Measurements from ENCODE around the gene AQP7.
A peak's percentile ranks its signal among the peaks of the same experiment; 100 is the strongest.

AQP7 gene

DNA sequence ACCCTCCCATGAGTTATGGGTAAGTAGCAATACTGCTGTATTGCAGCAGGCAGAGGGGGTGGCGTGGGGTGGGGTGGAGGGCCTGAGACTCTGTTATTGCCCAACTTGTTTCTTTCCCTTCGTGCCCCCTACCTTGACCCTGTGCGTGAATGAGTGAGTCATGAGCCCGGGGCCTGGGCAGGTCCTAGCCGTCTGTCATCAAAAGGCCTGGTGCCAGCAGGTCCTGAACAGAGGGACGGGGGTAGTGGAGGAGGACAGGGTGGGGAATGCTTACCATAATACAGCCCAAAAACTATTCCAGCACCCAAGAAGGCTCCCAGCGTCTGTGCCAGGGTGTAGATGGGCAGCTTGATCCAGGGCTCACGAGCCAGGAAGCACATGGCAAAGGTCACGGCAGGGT lies 40.7 kb upstream of the AQP7 start:
- peaks cover 31% of the 10 kb centered on the region for H3K4me1 ChIP-seq
- no peak for TF ChIP-seq Cebpa-rat (IDR thresholded peaks at IDR 0.05)
- H3K27ac ChIP-seq, result no peak overlapping the region
- no peaks in the 10 kb centered on the region for H3K9me3 ChIP-seq
- H3K27me3 ChIP-seq, result no peaks in the 10 kb centered on the region
- no peaks in the 10 kb centered on the region for H4K20me1 ChIP-seq
- no peaks in the 10 kb centered on the region for H3K36me3 ChIP-seq
- no peak overlapping the region for H3K9ac ChIP-seq
- H3K4me3 ChIP-seq, result no peak overlapping the region
- no peak overlapping the region for H3K4me2 ChIP-seq

DNA sequence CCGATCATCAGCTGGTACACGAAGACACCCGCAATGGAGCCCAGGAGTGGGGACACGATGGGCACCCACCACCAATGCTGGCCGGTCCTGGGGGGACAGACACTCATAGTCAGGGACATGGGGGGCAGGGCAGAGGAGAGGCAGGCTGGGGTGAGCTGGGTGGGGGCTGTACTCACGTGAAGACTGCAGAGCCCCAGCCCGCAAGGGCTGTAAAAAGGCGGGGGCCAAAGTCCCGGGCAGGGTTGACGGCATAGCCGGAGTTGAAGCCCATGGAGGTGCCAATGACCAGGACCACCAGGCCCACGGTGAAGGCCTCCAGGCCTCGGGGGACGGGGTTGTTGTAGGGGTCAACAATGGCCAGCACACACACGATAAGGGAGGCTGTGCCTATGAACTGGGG lies 39.8 kb upstream of the AQP7 start:
- no peak for TF ChIP-seq Cebpa-rat (IDR thresholded peaks at IDR 0.05)
- no peak overlapping the region for H3K4me2 ChIP-seq

DNA sequence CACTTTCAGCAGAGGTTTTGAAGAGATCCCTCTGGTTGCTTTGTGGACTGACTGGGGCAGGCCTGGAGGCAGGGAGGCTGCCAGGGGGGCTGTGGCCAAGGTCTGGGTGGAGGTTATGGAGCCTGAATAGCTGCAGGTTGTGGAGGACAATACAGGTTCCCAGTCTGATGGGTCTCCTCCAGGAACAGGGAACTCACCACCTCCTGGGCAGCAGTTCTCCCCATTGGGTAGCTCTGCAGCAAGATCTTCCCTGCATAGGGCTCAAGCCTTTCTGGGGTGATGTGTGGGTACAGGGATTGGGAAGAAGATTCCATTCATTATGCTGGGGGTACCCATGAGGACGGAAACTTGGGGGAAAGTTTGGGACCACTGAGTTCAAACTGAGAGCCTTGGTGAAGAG lies 38.2 kb upstream of the AQP7 start:
- Histone ChIP-seq H3K36me3 (no peaks in the 10 kb centered on the region), H3K4me2 (no peak overlapping the region), H3K9me3 (no peaks in the 10 kb centered on the region), H3K27ac (no peak overlapping the region), H3K27me3 (no peaks in the 10 kb centered on the region), H3K4me3 (no peak overlapping the region), H4K20me1 (no peaks in the 10 kb centered on the region), H3K4me1 (peaks cover 8% of the 10 kb centered on the region), H3K9ac (no peak overlapping the region)
- no peak for TF ChIP-seq Cebpa-rat (IDR thresholded peaks at IDR 0.05)

More for the DNA sequence above, 39.8 kb upstream of the AQP7 start:
- H3K4me1 ChIP-seq, result peaks cover 23% of the 10 kb centered on the region
- no peaks in the 10 kb centered on the region for H3K9me3 ChIP-seq
- no peaks in the 10 kb centered on the region for H4K20me1 ChIP-seq
- no peak overlapping the region for H3K27ac ChIP-seq
- no peaks in the 10 kb centered on the region for H3K36me3 ChIP-seq
- no peak overlapping the region for H3K4me3 ChIP-seq
- no peak overlapping the region for H3K9ac ChIP-seq
- H3K27me3 ChIP-seq, result no peaks in the 10 kb centered on the region

DNA sequence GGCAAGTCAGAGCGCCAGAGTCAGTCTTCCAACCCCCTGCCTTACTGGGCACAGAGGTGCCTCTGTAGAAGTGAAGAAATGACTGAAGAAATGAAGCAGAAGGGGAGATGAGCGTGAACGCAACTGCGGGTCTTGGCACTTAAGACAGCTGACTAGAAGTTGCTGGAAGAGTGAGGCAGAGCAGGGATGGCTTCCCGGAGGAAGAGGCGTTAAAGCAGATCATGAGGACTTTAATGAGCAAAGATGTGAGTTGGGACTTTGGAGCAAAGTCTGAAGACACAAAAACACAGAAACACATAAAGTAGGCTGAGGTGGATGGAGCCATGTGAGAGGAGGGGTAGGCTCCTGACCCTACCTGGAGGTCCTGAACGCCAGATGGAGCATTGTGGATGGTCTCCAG lies 37.8 kb upstream of the AQP7 start:
- Histone ChIP-seq H3K27ac (no peak overlapping the region), H3K36me3 (no peaks in the 10 kb centered on the region), H3K4me1 (peaks cover 5% of the 10 kb centered on the region; the same call in 1 of the 2 replicates), H3K4me2 (no peak overlapping the region), H3K4me3 (no peak overlapping the region), H3K9me3 (no peaks in the 10 kb centered on the region), H3K9ac (no peak overlapping the region), H4K20me1 (no peaks in the 10 kb centered on the region), H3K27me3 (no peaks in the 10 kb centered on the region)
- no peak for TF ChIP-seq Cebpa-rat (IDR thresholded peaks at IDR 0.05)

DNA sequence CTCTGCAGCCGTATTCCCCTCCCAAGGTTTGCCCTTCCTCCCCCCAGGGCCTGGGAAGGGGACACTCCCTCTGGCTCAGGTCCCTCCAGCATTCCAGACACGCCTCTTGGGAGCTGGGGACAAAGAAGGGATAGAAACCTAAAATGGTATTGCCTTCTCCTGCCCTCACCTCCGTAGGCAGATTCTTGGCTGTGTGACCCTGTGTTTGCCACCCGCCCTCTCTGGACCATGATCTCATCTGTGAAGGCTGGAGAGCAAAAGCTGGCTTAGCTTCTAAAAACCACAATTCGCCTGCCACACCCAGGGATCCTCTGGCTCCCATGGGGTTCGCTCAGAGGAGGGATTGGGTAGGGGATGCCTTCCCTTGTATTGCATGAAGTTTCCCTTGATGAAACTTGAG lies 37.4 kb upstream of the AQP7 start:
- Histone ChIP-seq H4K20me1 (no peaks in the 10 kb centered on the region), H3K9me3 (no peaks in the 10 kb centered on the region), H3K27me3 (no peaks in the 10 kb centered on the region), H3K9ac (no peak overlapping the region), H3K4me3 (no peak overlapping the region), H3K4me1 (peaks cover 5% of the 10 kb centered on the region; the same call in 1 of the 2 replicates), H3K4me2 (no peak overlapping the region), H3K36me3 (no peaks in the 10 kb centered on the region), H3K27ac (no peak overlapping the region)
- no peak for TF ChIP-seq Cebpa-rat (IDR thresholded peaks at IDR 0.05)

DNA sequence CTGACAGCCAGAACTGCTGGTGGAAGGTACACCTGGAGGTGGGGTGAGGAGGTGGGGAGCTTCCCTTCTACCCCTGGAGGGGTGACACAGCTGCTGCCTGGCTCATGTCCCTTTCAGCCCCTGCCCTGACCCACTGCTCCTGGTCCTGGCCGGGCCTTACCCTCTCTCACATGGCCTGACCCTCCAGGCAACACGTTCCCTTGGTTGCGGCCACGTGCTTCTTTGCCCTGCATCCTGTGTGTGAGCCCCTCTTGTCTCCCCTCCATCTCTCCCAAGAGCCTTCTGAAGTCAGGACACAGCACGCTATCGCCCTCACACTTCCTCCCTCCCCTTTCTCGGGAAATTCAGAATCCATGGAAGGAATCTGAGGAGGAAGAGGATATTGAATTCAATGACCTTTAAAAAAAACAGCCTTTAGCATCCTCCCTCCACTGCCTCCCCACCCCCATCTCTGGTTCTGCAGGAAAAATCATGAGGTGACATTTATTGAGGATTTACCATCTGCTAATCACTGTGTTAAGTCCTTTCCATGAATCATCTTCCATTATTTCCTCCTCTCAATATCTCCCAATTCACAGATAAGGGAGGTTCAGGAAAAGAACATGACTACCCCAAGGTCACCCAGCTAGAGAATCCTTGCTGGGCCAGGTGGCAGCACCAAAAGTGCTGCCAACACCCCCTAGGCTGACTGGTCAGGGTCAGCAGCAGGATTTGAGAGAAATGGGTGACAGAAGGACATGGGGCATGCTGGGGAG lies 36.7 kb upstream of the AQP7 start:
- Histone ChIP-seq H3K4me1 (peaks cover 5% of the 10 kb centered on the region; the same call in 1 of the 2 replicates), H3K27ac (no peak overlapping the region), H3K27me3 (no peaks in the 10 kb centered on the region), H3K4me2 (no peak overlapping the region), H3K9ac (no peak overlapping the region), H4K20me1 (no peaks in the 10 kb centered on the region), H3K9me3 (no peaks in the 10 kb centered on the region), H3K36me3 (no peaks in the 10 kb centered on the region), H3K4me3 (no peak overlapping the region)
- TF ChIP-seq Cebpa-rat (IDR thresholded peaks at IDR 0.05), result no peak

DNA sequence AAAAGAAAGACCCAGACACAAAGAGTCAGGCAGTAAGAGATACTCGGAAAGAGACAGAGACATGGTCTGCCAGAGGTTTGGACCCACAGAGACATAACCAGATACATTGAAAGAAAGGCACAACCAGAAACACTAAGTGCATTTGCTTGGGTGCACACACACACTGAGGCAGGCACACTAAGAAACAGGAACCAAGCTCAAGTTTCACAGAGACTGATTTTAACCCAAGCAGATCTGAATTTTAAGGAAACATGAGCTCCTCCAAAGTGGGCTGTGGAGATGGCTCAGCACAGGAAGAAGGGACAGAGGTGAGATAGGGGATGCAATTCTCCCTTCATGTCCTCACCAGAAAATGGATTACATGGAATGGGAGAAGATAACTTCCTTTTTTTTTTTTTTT lies 35.5 kb upstream of the AQP7 start:
- no peaks in the 10 kb centered on the region for H3K36me3 ChIP-seq
- peaks cover 5% of the 10 kb centered on the region; the same call in 1 of the 2 replicates for H3K4me1 ChIP-seq
- no peak overlapping the region for H3K27ac ChIP-seq
- H3K4me3 ChIP-seq, result no peak overlapping the region
- no peak overlapping the region for H3K9ac ChIP-seq
- TF ChIP-seq Cebpa-rat (IDR thresholded peaks at IDR 0.05), result no peak
- H3K4me2 ChIP-seq, result no peak overlapping the region
- H3K27me3 ChIP-seq, result no peaks in the 10 kb centered on the region
- no peaks in the 10 kb centered on the region for H3K9me3 ChIP-seq
- no peaks in the 10 kb centered on the region for H4K20me1 ChIP-seq

DNA sequence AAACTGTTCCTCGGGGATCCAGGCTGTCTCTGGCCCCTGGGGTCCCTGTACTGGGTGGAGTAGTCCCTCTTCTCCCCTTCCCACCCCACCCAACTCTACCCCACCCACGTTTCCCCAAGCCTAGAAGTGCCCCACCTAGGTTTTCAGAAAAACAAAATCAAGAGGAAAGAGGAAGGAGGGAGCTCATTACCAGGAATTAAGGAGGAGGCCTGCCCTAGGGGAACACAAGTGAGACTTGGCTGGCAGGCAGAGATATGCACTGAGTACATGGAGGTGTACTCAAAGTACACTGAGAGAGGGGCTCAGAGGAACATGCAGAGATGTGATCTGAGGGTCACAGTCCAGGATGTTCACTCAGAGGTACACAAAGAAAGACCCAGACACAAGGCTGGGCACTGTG lies 34.8 kb upstream of the AQP7 start:
- no peak overlapping the region for H3K9ac ChIP-seq
- no peaks in the 10 kb centered on the region for H3K36me3 ChIP-seq
- H3K4me1 ChIP-seq, result peaks cover 5% of the 10 kb centered on the region; the same call in 1 of the 2 replicates
- H3K9me3 ChIP-seq, result no peaks in the 10 kb centered on the region
- H4K20me1 ChIP-seq, result no peaks in the 10 kb centered on the region
- no peaks in the 10 kb centered on the region for H3K27me3 ChIP-seq
- no peak for TF ChIP-seq Cebpa-rat (IDR thresholded peaks at IDR 0.05)
- H3K27ac ChIP-seq, result no peak overlapping the region
- H3K4me2 ChIP-seq, result no peak overlapping the region
- H3K4me3 ChIP-seq, result no peak overlapping the region

DNA sequence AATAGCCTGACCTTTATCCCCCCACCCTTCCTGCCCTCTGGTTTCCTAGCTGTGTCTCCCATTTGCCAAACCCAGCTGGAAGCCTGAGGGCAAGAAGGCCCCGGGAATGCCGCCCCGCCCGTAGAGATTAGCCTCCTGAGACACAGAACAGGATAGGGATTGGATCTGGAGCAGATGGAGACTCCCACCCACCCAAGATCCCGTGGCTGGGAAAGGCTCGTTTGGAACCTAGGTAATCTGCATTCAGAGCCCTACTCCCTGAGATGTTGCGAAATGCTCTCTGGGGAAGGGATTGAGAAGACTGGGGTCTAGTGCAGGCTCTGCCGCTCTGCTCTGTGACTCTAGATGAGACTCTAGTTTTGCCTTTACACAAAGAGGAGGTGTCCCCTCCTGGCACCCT lies 34.1 kb upstream of the AQP7 start:
- Histone ChIP-seq H3K4me2 (no peak overlapping the region), H3K4me1 (peaks cover 5% of the 10 kb centered on the region; the same call in 1 of the 2 replicates), H3K27me3 (no peaks in the 10 kb centered on the region), H3K36me3 (no peaks in the 10 kb centered on the region), H3K27ac (no peak overlapping the region), H3K9ac (no peak overlapping the region), H4K20me1 (no peaks in the 10 kb centered on the region), H3K9me3 (no peaks in the 10 kb centered on the region), H3K4me3 (no peak overlapping the region)
- peak; percentile 58; the same call in 1 of the 2 replicates for TF ChIP-seq Cebpa-rat (IDR thresholded peaks at IDR 0.05)

DNA sequence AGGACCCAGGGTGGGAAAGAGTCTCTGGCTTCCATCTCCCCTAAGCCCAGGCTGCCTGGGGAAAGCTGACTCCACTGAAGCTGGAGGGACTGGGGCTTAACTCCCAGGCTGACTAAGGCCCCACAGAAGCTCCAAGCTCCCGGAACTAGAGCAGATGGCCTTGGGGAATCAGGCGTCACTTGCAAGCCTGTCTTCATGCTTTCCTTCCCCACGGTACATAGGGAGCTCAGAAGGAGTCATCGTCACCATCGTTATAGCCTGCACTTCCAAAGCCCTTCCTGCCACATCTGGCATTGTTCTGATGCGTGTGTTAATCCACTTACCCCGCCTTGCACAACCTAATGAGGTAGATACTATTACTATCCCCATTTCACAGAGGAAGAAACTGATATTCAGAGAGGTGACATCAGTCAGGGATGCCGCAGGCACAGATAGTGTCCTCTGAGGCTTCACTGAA lies 33.5 kb upstream of the AQP7 start:
- Histone ChIP-seq H3K4me3 (no peak overlapping the region), H3K27ac (no peak overlapping the region), H3K9me3 (no peaks in the 10 kb centered on the region), H3K27me3 (no peaks in the 10 kb centered on the region), H3K36me3 (no peaks in the 10 kb centered on the region), H4K20me1 (no peaks in the 10 kb centered on the region), H3K9ac (no peak overlapping the region), H3K4me1 (peaks cover 5% of the 10 kb centered on the region; the same call in 1 of the 2 replicates), H3K4me2 (no peak overlapping the region)
- no peak for TF ChIP-seq Cebpa-rat (IDR thresholded peaks at IDR 0.05)

Data from BLaER1 (cell line).